Ecto neural progenitor cell (in vitro differentiated cells): ENCODE data around the gene FAM171A1.
"Not testable (repeated sequence)": the region's sequence is repeated elsewhere in the genome, so short reads cannot be mapped to it uniquely, and the experiment has no call there.

Experiments used
- DNase-seq: peaks from one replicate; pipeline ENCODE4 v3.0.0-alpha.2; 2018; ENCODE audit warnings: low spot score

Gene FAM171A1

DNA sequence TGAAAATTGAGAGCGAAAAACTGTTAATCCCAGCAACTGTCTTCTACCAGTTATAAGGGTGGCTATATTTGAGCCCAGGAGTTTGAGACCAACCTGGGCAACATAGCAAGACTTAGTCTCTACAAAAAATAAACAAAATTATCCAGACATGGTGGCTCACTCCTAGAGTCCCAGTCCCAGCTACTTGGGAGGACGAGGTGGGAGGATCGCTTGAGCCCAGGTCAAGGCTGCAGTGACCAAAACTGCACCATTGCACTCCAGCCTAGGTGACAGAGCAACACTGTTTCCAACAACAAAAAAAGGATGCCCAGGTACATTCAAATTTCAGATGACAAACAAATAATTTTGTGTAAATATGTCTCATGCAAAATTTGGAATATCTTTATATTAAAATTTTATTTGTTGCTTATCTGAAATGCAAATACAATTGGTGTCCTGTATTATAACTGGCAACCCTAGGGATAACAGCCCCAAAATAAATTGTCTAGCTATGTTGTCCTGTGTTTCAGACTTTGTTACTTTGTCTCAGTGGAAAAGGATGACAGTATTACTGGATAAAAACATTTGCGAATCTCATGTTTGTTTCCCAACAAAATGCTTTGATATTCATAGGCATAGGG is 26.7 kb downstream of the FAM171A1 start:
- no peak for DNase-seq

DNA sequence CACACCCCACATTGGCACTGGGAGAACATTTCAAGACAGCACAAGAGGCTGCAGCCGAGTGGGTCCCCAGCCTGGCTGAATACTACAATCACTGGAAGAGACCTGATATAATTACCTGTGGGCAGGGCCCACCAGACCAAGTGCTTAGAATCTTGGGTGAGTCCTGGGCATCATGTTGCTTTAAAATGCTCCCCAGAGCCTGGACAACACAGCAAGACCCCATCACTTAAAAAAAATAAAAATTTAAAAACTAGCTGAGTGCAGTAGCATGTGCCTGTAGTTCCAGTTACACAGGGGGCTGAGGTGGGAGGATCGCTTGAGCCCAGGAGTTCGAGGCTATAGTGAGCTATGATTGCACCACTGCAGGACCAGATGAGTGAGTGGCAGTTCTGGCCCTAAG is 28.1 kb downstream of the FAM171A1 start:
- no peak for DNase-seq

DNA sequence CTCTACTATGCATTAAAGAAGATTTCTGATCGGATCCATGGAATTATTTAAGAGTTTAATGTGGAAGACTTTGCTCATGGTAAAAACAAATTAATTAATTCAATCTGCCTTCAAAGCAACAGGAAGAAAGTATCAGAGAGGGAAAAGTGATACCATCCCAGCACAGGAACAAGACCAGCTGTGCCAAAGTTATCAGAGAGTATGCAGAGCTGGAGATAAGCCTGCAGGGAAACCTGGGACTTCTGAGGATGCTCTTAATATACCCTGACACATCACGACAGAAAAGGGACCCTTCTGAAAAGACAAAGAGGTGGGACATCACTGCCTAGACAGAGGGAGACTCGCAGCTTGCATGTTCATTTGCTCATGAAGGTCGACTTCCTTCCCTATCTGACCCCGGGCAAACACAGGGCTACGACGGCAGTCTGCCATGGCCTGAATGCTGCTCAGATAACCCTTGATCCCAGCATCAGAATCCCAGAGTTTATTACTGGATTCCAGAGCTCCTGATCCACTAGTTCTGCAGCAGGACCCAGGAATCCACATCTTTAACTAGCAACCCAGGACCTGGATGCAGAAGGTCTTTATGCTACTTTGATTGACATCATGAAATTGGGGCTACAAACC is 29.5 kb downstream of the FAM171A1 start:
- no peak for DNase-seq

DNA sequence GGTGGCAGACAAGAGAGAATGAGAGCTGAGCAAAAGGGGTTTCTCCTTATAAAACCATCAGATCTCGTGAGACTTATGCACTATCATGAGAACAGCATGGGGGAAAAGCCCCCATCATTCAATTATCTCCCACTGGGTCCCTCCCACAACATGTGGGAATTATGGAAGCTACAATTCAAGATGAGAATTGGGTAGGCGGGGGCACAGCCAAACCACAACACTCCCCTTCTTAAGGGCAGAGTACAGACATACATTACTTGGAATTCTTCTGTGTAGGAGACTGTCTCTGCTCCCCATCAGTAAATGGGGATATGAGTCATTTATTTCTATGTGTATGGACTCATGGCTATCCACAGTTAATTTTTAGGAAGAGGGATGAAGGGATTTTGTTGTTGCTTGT is 31.2 kb downstream of the FAM171A1 start:
- no peak for DNase-seq

DNA sequence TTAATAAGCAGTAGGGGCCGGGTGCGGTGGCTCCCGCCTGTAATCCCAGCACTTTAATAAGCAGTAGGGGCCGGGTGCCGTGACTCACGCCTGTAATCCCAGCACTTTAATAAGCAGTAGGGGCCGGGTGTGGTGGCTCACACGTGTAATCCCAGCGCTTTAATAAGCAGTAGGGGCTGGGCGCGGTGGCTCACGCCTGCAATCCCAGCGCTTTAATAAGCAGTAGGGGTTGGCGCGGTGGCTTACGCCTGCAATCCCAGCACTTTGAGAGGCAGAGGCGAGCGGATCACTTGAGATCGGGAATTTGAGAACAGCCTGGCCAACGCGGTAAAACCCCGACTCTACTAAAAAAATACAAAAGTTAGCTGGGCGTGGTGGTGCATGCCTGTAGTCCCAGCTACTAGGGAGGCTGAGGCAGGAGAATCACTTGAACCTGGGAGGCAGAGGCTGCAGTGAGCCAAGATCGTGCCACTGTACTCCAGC is 33.6 kb downstream of the FAM171A1 start:
- DNase-seq: not testable (repeated sequence)

DNA sequence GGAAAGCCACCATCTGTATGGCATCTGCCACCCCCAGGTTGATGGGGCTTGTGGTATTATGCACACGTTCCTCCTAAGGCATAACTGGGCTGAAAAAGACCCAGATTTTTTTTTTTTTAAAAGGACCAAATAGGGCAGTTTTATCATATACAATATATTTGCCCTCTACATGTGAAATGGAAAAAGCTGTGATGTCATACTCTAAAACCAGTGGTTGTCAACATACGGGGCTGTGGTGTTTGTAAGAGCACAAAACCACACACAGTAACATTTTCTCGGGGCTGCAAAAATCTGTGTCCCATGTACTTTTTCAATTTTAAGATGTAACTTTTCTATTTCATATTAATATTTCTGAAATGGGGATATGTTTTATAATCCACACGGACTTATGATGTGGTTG is 34.9 kb downstream of the FAM171A1 start:
- no peak for DNase-seq

DNA sequence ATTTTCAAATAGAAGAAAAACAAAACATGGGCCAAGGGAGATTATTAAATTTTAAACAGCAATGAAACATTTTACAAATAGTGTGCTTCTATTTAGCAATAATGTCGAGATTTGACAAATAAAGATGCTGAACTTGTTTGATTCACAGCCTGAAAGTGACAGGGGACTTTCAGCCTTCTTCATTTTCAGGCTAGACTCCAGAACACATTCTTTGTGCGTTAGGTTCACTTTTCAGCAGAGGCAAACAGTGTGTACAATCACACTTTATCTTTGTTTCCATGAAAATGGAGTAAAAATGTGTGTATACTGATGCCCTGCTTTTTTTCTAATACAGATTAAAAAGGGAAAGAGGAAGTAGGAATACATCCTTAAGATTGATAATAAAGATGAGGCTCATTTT is 35.6 kb downstream of the FAM171A1 start:
- no peak for DNase-seq

DNA sequence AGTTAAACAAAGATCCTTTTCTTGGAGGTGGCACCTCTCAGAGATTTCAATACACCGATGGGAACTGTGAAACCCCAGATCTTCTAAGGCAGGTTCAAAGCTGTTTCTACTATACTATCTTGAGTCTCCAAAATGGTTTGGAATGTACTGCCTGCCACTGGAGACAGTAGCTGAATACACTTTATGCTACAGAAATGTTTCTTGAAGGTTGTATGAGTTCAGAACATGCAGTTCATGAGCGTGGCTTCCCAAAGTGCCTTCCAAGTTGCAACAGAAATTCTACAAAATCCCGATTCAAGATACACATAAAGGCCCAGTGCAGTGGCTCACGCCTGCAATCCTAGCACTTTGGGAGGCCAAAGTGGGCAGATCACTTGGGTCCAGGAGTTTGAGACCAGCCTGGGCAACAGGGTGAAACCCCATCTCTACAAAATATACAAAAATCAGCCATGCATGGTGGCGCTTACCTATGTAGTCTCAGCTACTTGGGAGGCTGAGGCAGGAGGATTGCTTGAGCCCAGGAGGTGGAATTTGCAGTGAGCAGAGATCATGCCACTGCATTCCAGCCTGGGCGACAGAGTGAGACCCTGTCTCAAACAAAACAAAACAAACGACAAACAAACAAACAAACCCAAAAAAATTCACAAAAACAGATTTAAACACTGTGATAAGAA is 36.3 kb downstream of the FAM171A1 start:
- DNase-seq: no peak

DNA sequence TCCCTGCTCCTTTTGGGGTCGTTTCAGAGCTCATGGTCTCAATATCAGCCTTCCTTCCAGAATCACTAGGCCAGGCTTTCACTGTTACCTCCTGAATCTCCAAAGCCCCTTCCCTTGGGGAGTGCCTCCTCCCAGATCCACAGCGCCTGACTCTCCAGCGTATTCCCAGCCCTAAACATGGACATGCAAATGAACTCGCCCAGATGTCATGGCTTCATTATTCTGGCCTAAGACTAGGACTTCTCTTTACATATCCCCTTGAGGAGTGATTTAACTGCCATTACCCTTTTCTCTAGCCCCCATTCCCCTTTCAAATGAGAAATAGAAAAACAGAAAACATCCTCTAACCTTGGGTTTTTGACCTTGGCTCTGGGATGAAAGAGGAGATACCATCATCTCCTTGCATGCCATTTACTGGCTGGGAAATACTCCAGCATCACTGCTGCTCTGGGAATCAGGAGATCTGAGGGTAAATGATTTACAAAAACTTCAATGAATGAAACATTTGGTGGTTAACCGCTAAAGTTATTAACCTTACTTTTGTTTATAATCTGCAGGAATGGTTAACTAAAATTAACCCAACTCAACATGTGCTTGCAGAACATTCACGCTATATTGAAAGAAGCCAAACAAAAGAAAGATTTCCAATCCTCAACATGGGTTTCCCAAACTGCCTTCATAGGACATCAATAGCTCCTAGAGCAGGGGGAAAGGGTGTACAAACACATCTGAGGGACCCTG is 37.0 kb downstream of the FAM171A1 start:
- DNase-seq: no peak

DNA sequence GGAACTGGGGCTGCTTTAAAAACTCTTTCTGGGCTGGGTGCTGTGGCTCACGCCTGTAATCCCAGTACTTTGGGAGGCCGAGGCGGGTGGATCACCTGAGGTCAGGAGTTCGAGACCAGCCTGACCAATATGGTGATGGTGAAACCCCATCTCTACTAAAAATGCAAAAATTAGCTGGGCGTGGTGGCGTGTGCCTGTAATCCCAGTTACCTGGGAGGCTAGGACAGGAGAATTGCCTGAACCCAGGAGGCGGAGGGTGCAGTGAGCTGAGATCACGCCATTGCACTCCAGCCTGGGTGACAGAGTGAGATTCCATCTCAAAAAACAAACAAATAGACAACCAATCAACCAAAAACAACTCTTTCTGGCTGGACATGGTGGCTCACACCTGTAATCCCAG is 37.9 kb downstream of the FAM171A1 start:
- DNase-seq: not testable (repeated sequence)

DNA sequence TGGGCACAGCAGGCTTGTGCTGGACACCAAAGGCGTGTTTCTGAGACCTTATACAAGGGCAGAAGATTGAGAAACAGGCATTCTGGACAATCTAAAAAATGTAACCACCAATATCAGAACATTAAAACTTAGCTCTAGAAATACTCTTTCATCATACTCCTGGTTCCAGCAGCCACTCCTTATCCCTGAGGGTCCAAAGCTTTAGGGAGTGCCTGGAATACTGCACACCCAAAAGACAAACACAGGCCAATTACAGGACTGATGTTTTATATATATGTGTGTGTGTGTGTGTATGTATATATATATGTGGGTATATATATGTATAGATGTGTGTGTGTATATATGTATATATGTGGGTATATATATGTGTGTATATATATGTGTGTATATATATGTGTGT is 39.6 kb downstream of the FAM171A1 start:
- DNase-seq: no peak

DNA sequence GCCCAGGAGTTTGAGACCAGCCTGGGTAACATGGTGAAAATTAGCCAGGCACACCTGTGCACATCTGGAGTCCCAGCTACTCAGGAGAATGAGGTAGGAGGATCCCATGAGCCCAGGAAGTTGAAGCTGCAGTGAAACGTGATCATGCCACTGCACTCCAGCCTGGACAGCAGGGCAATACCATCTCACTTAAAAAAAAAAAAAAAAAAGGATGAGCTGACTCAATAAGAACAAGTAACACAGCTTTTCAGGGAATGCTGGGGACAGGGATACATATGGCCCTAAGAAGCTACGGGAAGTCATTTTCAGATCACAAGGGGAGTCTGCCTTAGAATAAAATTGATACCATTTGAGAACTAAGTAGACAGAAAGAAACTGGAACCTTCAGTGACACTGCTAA is 41.7 kb downstream of the FAM171A1 start:
- DNase-seq: no peak

DNA sequence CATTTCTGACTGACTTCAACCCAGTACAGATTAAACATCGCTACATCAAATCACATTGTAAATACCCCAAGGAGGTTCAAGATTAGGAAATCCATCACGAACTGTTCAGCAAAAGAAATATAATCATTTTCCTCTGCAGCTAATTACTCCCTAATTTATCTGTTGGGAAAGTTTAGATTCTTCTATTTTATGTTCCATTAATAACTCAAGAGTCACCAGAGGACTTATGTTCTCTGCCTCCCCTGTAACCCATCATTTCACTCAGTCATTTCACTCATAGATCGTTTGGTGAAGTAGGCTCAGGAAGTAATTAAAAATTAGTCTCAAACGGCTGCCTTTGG is 45.2 kb downstream of the FAM171A1 start:
- no peak for DNase-seq

DNA sequence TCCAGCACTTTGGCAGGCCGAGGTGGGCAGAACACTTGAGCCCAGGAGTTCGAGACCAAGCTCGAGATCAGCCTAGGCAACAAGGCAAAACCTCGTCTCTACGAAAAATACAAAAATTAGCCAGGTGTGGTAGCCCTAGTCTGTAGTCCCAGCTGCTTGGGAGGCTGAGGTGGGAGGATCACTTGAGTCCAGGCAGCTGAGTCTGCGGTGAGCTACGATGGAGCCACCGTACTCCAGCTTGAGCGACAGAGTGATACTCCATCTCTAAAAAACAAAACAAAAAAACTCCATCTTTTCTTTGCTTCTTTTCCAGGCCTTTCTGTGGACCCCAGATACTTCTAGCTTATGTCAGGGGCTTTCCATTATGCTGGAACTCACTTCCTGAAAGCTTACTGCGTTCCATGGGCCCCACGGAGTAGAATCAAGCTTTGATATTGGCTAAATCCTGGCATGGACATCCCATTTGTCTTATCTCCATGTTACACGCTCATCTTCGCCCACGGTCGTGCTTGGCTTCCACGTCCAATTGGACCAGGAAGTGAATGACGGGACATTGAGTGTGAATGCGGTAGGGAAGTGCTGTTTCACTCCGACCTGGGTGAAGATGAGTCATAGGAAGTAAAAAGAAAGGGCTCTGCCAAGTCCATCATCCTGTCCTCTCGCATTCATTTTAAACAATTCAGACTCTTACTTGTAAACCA is 45.7 kb downstream of the FAM171A1 start:
- DNase-seq: no peak

DNA sequence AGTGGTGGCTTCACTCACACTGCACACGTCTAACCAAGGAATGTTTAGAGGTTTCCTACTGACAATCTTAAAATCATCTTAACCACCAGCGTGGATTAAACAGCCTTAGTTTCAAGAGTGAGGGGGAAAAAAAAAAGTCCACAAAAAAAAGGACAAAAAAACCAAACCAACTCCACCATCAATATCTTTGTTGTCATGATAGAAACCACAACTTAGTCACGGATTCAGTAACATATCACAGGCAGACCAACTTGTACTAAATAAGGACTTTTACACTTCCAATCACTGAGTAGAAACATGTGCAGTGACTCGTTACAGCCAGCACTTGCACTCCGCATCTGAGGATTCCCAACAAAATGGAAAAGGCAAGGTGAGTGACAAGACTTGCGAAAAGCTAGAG is 46.5 kb downstream of the FAM171A1 start:
- no peak for DNase-seq

DNA sequence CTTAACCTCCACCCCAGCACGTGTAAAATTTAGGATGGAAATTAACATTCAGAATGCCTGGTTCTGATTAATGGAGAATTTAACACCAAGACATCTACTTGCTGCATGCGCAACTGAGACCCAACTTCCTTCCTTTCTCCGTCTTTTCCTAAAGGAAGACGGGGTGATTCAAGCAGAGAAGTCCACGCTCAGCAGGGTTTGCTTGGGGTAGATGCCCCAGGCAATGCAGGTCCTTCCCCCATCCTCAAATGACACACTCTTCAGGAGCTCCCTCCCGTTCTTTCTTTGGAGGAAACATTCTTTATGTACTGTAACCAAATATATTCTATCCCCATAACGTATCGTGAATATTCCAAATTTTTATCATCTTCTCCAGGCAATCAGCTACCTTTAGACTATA is 47.0 kb downstream of the FAM171A1 start:
- DNase-seq: no peak

DNA sequence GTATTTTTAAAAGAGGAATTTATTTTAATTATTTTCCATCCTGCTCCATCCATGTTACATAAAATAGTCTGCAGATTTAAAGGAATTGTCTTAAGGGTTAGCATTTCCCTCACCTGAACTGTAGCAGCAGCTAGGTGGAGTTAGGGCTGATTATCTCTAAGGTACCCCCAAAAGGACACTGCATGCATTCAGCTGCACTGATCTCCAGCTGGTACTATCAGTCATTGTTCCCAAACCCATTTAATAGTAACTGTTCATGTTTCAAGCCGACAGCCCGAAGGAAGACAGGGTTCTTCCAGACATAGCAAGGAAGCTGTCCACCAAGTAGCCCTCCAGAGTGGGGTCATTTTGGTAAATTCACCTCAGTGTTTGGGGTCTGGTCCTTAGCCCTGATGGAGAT is 48.7 kb downstream of the FAM171A1 start:
- DNase-seq: no peak

DNA sequence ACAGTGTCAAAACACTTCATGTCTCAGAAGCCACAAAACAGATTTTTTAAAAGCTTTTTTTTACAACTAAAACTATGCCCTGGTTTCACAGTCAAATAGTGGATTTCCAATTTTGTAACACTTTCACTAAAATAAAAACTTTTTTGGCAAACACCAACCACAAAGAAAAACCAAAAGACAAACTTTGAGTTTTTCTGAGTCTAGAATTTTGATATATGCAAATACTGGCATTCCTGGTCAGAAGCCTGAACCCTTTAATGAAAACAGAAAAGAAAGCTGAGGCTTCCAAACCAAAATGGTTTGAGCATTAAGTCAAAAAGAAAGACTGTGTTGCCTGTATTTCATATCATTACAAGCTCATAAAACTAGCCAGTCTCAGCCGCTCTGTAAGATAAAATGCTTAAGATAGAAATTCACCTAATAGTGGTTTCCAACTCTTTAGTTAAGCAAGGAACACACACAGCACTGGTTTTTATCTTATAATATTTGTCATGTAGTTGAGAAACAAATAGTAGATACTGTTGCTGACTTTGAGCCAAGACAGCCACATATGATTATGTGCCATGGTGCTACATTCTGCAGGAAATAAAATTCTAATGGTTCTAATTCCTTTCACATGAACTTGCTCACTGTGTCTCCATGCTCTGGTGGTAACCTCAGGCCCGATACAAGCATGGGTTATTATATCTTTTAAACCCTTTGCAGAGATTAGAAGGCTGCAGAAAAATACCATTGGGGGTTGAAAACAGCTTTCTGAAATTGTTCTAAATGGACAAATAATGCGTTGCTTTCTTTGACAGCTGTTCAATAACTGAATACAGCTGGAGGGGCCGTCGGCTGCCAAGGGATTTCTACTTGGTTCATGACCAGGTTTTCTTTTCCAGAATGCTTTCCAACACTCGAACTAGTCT is 49.4 kb downstream of the FAM171A1 start:
- DNase-seq: no peak

DNA sequence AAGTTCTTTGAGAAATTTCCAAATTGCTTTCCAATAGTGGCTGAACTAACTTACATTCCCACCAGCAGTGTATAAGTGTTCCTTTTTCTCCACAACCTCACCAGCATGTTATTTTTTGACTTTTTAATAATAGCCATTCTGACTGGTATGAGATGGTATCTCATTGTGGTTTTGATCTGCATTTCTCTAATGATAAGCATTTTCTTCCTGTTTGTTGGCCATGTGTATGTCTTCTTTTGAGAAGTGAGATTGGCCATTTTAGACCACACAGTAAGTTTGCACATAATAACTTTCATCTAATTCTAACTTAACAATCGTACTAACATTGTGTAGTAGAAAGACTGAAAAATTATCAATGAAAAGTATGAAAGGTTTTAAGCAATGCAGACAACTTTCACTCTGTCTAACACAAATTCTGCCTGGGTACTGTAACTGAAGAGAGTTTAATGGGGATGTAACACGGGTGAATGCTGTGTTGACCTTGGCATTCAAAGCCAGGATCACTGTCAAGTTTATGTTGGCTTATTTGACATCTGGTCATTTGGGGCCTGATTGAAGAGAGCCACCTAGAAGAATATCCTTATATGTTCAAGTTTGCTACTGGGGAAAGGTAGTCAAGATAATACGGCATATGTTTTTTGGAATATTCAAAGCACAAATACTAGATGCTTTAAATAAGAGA is 50.4 kb downstream of the FAM171A1 start:
- no peak for DNase-seq

DNA sequence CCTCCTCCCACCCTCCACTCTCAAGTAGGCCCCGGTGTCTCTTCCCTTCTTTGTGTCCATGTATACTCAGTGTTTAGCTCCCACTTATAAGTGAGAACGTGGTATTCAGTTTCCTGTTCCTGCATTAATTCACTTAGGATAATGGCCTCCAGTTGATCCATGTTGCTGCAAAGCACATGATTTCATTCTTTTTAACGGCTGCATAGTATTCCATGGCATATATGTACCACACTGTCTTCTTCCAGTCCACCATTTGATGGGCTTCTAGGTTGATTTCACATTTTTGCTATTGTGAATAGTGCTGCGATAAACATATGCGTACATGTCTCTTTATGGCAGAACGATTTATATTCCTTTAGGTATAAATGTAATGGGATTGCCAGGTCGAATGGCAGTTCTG is 51.0 kb downstream of the FAM171A1 start:
- DNase-seq: no peak
